GM23338 (cell line): ENCODE measurements around the gene MT1A. TPM values are rescaled to one million over a fixed set of nuclear protein-coding genes. Genes with fewer than 3 reads are reported as not detected.
"Not testable (repeated sequence)": the region's sequence is repeated elsewhere in the genome, so short reads cannot be mapped to it uniquely, and the experiment has no call there.

Experiments used
- ATAC-seq: fragments of 200-7000 bp; cut with Tn5 transposase; 3 replicates; pipeline ENCODE4 v1.9.1; 2020
- DNase-seq: peaks from one replicate; pipeline ENCODE4 v3.0.0-alpha.2; 2015; ENCODE audit warnings: low spot score
- H2AFZ ChIP-seq: fragments of 200-600 bp; sonication (generic); 2 replicates; pipeline ENCODE4 v1.8.0; 2016; ENCODE audit warnings: antibody characterized with exemption, mild to moderate bottlenecking, moderate library complexity
- H3F3A ChIP-seq: fragments of 200-600 bp; sonication (generic); replicated peaks from 2 replicates; pipeline ENCODE4 v1.8.0; 2017; ENCODE audit warnings: antibody characterized with exemption, mixed run types, low read depth
- H3K27ac ChIP-seq: fragments of 200-600 bp; sonication (generic); 2 replicates; pipeline ENCODE4 v1.6.1; 2016; ENCODE audit warnings: low read depth
- H3K27me3 ChIP-seq: fragments of 200-600 bp; sonication (generic); 2 replicates; pipeline ENCODE4 v1.8.0; 2016; ENCODE audit warnings: mild to moderate bottlenecking, mixed run types, moderate library complexity; ENCODE audit not compliant: insufficient read depth
- H3K36me3 ChIP-seq: fragments of 200-600 bp; sonication (generic); 2 replicates; pipeline ENCODE4 v1.8.0; 2016; ENCODE audit warnings: mild to moderate bottlenecking; ENCODE audit not compliant: insufficient read depth
- H3K4me1 ChIP-seq: fragments of 200-600 bp; sonication (generic); 2 replicates; pipeline ENCODE4 v1.8.0; 2016; ENCODE audit warnings: mild to moderate bottlenecking, moderate library complexity; ENCODE audit not compliant: insufficient read depth
- H3K4me2 ChIP-seq: fragments of 200-600 bp; sonication (generic); 2 replicates; pipeline ENCODE4 v1.7.1; 2017; ENCODE audit warnings: mixed run types
- H3K4me3 ChIP-seq: fragments of 200-600 bp; sonication (generic); 2 replicates; pipeline ENCODE4 v1.6.1; 2016; ENCODE audit warnings: mixed run types
- H3K79me2 ChIP-seq: fragments of 200-600 bp; sonication (generic); replicated peaks from 2 replicates; pipeline ENCODE4 v1.8.0; 2017; ENCODE audit warnings: mild to moderate bottlenecking; ENCODE audit not compliant: insufficient read depth
- H3K9me2 ChIP-seq: fragments of 200-600 bp; sonication (generic); 2 replicates; pipeline ENCODE4 v1.8.0; 2017; ENCODE audit not compliant: insufficient read depth
- H4K20me1 ChIP-seq: fragments of 200-600 bp; sonication (generic); replicated peaks from 2 replicates; pipeline ENCODE4 v1.8.0; 2017; ENCODE audit warnings: mild to moderate bottlenecking; ENCODE audit not compliant: insufficient read depth
- H3K27ac Mint-ChIP-seq: 2 replicates; pipeline ENCODE4 v1.8.0; 2020; ENCODE audit warnings: inconsistent platforms, mild to moderate bottlenecking, moderate library complexity, mixed read lengths
- H3K27me3 Mint-ChIP-seq: 3 replicates; pipeline ENCODE4 v1.8.0; 2022; ENCODE audit warnings: low read depth, mild to moderate bottlenecking, moderate library complexity, mixed read lengths, inconsistent platforms; ENCODE audit not compliant: insufficient read depth, poor library complexity
- H3K36me3 Mint-ChIP-seq: 3 replicates; pipeline ENCODE4 v1.8.0; 2021; ENCODE audit warnings: low read depth, mild to moderate bottlenecking, inconsistent platforms, moderate library complexity, mixed read lengths
- H3K4me1 Mint-ChIP-seq: 3 replicates; pipeline ENCODE4 v1.8.0; 2020; ENCODE audit warnings: mild to moderate bottlenecking, inconsistent platforms, mixed read lengths
- H3K4me3 Mint-ChIP-seq: 3 replicates; pipeline ENCODE4 v1.8.0; 2021; ENCODE audit warnings: moderate library complexity, mild to moderate bottlenecking, inconsistent platforms, mixed read lengths
- H3K9me3 Mint-ChIP-seq: 3 replicates; pipeline ENCODE4 v1.8.0; 2020; ENCODE audit warnings: moderate library complexity, mild to moderate bottlenecking, inconsistent platforms, mixed read lengths
- CREB1 ChIP-seq: fragments of 250-450 bp; sonication (Bioruptor Pico); IDR thresholded peaks from 2 replicates; pipeline ENCODE4 v1.5.0; 2020; ENCODE audit warnings: low read depth, mild to moderate bottlenecking, moderate library complexity
- ETS1 ChIP-seq: IDR thresholded peaks from 2 replicates; pipeline ENCODE4 v1.6.1; 2016; ENCODE audit warnings: antibody characterized with exemption
- EZH2phosphoT487 ChIP-seq: fragments of 200-600 bp; sonication (generic); IDR thresholded peaks from one replicate; pipeline ENCODE4 v1.8.1; 2018; ENCODE audit warnings: antibody characterized with exemption; ENCODE audit not compliant: unreplicated experiment
- POLR2AphosphoS5 ChIP-seq: IDR thresholded peaks from 2 replicates; pipeline ENCODE4 v1.6.1; 2016; ENCODE audit warnings: antibody characterized with exemption, low read depth
- STAT1 ChIP-seq: IDR thresholded peaks from one replicate; pipeline ENCODE4 v1.6.1; 2016; ENCODE audit warnings: antibody characterized with exemption; ENCODE audit not compliant: unreplicated experiment
- ZNF114 ChIP-seq: fragments of 250-450 bp; sonication (Bioruptor Pico); IDR thresholded peaks from 2 replicates; pipeline ENCODE4 v1.5.0; 2020; ENCODE audit warnings: mild to moderate bottlenecking, moderate library complexity
- ZNF331 ChIP-seq: fragments of 250-450 bp; sonication (Bioruptor Pico); IDR thresholded peaks from 2 replicates; pipeline ENCODE4 v1.5.0; 2020; ENCODE audit warnings: low read depth, mild to moderate bottlenecking, moderate library complexity
- ZNF462 ChIP-seq: fragments of 250-450 bp; sonication (Bioruptor Pico); IDR thresholded peaks from 2 replicates; pipeline ENCODE4 v1.5.0; 2020; ENCODE audit warnings: mild to moderate bottlenecking, moderate library complexity
- polyA plus RNA-seq: library from polyadenylated mRNA; unstranded; fragments of >200 nt; fragmentation: Nextera tagmentation; extraction: Ambion mirVana; gene quantifications from 2 replicates; pipeline ENCODE4 v1.2.1, GENCODE V29; 2016
- total RNA-seq: library from RNA; depleted of rRNA; stranded (reverse); fragments of >200 nt; shearing (Covaris generic); gene quantifications from 2 replicates; pipeline ENCODE4 v1.2.3, GENCODE V29; 2014

Gene MT1A
- total and polyA plus RNA-seq, 2 experiments from 2014 or later, result 2.5 TPM; not detected in 1

GRCh38 chr16:56665286-56666261 lies 27.1 kb downstream of the MT1A start:
- H3K79me2 ChIP-seq, H3K9me2 ChIP-seq, H4K20me1 ChIP-seq, H3K4me2 ChIP-seq, DNase-seq, H3K27ac ChIP-seq, H2AFZ ChIP-seq, H3K27ac Mint-ChIP-seq, H3K4me3 ChIP-seq, H3K36me3 ChIP-seq, H3K9me3 Mint-ChIP-seq, ATAC-seq: not testable (repeated sequence)
- TF ChIP-seq POLR2AphosphoS5, result 0 out of 2 replicates have a peak, but pooled peaks have one; percentile 30
- Histone ChIP-seq H3F3A (peaks cover 16% of the 10 kb centered on the region), H3K4me1 (peaks cover 43% of the 10 kb centered on the region), H3K27me3 (peaks cover 100% of the 10 kb centered on the region)
- H3K27me3 Mint-ChIP-seq, result peaks cover 98% of the 10 kb centered on the region
- H3K36me3 Mint-ChIP-seq, result peaks cover 34% of the 10 kb centered on the region
- peaks cover 43% of the 10 kb centered on the region for H3K4me1 Mint-ChIP-seq
- H3K4me3 Mint-ChIP-seq, result peak overlapping the region; percentile 83

- peak within 1 kb of the TSS; percentile 62 for H3K4me3 ChIP-seq
- peaks cover 100% of the 10 kb centered on the region for H3K27me3 ChIP-seq
- H3K79me2 ChIP-seq, result no peaks in the 10 kb centered on the region; the same call in 1 of the 2 replicates
- peaks cover 42% of the 10 kb centered on the region for H3K4me1 ChIP-seq
- H3F3A ChIP-seq, result peaks cover 16% of the 10 kb centered on the region
- peaks cover 36% of the 10 kb centered on the region for H3K36me3 Mint-ChIP-seq
- no peaks in the 10 kb centered on the region for H3K36me3 ChIP-seq
- H3K4me3 Mint-ChIP-seq, result peak within 1 kb of the TSS; percentile 83
- peak; percentile 70 for ATAC-seq
- H3K27ac ChIP-seq, result no peak within 1 kb of the TSS
- H3K4me1 Mint-ChIP-seq, result peaks cover 36% of the 10 kb centered on the region
- H3K4me2 ChIP-seq, result peak within 1 kb of the TSS; percentile 91
- H4K20me1 ChIP-seq, result no peaks in the 10 kb centered on the region
- DNase-seq, result peak; percentile 58
- H3K9me3 Mint-ChIP-seq, result peaks cover 3% of the 10 kb centered on the region; the same call in 1 of the 3 replicates
- H2AFZ ChIP-seq, result peak within 1 kb of the TSS; percentile 91
- H3K27me3 Mint-ChIP-seq, result peaks cover 99% of the 10 kb centered on the region
- H3K27ac Mint-ChIP-seq, result no peak within 1 kb of the TSS
- no peaks in the 10 kb centered on the region for H3K9me2 ChIP-seq
- no peak for TF ChIP-seq ZNF114 (CRISPR knock-in tag)
- no peak for TF ChIP-seq STAT1
- TF ChIP-seq ZNF462, result no peak
- TF ChIP-seq POLR2AphosphoS5, result peak; percentile 89
- no peak for TF ChIP-seq ETS1
- peak; percentile 65 for TF ChIP-seq EZH2phosphoT487
- no peak for TF ChIP-seq ZNF331 (CRISPR knock-in tag)
- no peak for TF ChIP-seq CREB1 (CRISPR knock-in tag)
These were observed 29.4 kb downstream of the MT1A start, which contains the start of gene MT1G for GRCh38 chr16:56667581-56668571. TSS of gene MT1G (minus strand) at chr16:56668065. CDS start at chr16:56667993, 72 bp downstream.
